ENCODE data around the gene CCKAR. TPM values are rescaled to one million over a fixed set of nuclear protein-coding genes. Genes with fewer than 3 reads are reported as not detected.

Gene CCKAR
- total RNA-seq, 2 experiments from 2014 or later, result not detected

Other genes starting within 250 kb of the CCKAR start
- 10 to 100 TPM; 61.7 to 72.3 TPM for gene RBPJ, start 169.5 kb downstream of the CCKAR start, total RNA-seq
- gene TBC1D19, start 93.6 kb upstream of the CCKAR start, total RNA-seq, result 1 to 10 TPM; 4.7 to 5.7 TPM